ENCODE measurements around the gene GALNT17. TPM values are rescaled to one million over a fixed set of nuclear protein-coding genes. Genes with fewer than 3 reads are reported as not detected.

The GALNT17 gene
- total RNA-seq, 1 donor from 2014 or later, result not detected

GRCh38 chr7:71461572-71461971 lies 329.6 kb downstream of the GALNT17 start:
- DNase-seq, result no peak

GRCh38 chr7:71465741-71466189 lies 333.8 kb downstream of the GALNT17 start:
- DNase-seq, result no peak

GRCh38 chr7:71466448-71467145 lies 334.7 kb downstream of the GALNT17 start:
- no peak for DNase-seq

DNA sequence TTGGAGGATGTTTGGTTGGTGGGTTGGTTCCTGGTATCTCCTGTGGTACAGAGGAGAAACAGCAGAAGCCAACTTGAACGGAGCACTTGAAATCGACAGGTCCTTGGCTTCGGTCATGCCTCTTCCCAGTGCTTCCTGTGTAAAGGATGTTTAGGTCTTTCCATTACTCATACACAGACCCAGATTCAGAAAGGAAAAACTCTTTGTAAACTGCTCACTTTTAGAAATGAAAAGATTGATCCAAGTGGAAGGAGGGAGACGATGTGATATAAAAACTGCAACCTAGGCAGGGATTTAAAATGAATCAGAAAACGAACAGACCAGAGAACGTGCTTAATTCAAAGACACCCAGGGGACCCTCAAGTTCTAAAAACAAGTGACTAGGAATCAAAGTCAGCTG lies 338.4 kb downstream of the GALNT17 start:
- DNase-seq, result no peak

DNA sequence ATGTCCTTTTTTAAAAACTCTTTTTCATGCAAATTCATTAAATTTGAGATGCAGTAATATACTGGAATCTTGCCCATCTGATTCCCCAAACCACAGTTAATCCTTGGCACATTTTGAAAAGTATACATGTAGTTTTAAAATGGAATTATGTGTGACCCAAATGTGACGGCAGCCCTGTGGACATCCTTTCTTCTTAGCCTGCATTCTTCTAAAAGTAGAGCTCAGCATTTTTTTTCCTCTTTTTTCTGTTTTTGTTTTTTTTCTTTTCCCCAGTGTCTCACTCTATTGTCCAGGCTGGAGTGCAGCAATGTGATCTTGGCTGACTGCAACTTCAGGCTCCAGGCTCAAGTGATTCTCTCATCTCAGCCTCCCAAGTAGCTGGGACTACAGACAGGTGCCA lies 338.9 kb downstream of the GALNT17 start:
- DNase-seq, result no peak

DNA sequence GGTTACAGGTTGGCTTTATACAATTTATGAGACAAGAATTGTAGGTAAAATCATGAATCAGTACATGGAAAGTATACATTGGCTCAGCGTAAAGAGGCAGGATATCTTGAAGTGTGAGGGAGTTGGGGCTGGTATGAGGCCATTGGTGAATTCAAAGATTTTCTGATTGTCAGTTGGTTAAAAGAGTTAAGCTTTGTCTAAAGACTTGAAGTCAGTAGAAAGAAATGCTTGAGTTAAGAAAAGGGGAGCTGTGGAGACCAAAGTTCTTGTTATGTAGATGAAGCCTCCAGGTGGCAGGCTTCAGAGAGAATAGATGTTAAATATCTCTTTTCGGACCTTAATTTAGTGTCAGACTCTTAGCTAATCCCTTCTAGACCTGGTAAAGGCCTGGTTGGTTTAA lies 341.0 kb downstream of the GALNT17 start:
- DNase-seq, result no peak

DNA sequence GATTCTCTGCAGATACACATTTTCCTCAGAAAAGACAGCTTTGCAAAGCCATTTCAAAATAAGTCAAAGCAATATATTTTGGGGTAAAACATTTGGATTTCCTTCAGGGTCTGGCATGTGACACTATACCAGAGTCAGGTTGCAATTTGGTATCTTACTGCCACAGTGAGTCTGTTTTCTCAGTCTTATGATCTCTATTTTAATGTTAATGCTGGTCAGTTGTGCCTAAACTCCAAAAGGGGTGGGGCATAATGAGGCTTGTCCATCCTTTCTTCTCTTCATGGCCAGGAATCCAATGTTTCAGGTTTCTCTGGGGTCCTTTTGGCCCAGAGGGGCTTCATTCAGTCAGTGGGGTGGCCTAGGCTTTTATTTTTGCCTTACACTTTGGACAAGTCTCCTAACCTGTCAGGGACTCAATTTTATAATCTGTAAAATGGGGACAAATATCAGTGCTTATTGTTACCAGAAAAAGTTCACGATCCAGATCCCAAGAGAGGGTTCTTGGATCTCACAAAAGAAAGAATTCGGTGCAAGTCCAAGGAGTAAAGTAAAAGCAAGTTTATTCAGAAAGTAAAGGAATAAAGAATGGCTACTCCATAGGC lies 341.5 kb downstream of the GALNT17 start:
- no peak for DNase-seq

DNA sequence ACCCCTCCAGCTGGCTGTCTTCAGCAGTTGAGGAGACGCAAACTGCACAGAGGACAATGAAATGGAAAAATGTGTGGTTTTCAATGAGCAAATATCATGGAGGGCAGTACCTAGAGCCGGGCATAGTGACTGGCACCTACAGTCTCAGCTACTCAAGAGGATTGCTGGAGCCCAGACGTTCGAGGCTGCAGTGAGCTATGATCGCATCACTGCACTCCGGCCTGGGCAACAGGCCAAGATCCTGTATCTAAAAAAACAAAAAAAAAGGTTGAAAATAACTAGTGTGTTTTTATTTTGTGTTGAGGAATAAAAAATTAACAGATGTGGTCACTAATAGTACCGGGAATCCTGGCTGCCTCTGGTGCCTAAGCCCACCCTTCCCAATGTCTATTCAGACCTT lies 345.5 kb downstream of the GALNT17 start:
- no peak for DNase-seq

GRCh38 chr7:71479231-71479630 lies 347.3 kb downstream of the GALNT17 start:
- DNase-seq, result no peak

GRCh38 chr7:71480791-71481190 lies 348.8 kb downstream of the GALNT17 start:
- DNase-seq, result no peak

DNA sequence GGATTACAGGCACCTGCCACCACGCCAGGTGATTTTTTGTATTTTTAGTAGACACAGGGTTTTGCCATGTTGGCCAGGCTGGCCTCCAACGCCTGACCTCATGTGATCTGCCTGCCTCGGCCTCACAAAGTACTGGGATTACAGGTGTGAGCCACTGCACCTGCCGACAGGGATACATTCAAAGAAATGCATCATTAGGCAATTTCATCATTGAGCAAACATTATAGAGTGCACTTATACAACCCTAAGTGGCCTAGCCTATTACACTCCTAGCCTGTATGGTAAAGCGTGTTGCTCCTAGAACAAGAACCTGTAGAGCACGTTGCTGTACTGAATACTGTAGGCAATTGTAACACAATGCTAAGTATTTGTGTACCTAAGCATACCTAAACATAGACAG lies 350.3 kb downstream of the GALNT17 start:
- no peak for DNase-seq

DNA sequence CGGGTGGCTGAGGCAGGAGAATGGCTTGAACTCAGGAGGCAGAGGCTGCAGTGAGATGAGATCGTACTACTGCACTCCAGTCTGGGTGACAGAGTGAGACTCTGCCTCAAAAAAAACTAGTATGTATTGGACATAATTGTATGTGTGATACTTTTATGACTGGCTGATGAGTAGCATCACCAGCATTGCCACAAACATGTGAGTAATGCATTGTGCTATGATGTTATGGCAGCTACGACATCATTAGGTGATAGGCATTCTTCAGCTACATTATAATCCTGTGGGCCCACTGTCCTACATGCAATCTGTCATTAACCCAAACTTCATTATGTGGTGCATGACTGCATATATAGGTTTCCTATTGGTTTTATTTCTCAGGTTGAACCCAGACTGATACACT lies 352.4 kb downstream of the GALNT17 start:
- no peak for DNase-seq

GRCh38 chr7:71485586-71485985 lies 353.6 kb downstream of the GALNT17 start:
- no peak for DNase-seq

- no peak for DNase-seq
Measured at GRCh38 chr7:71486414-71486813, 354.5 kb downstream of the GALNT17 start.

- DNase-seq, result no peak
Measured at GRCh38 chr7:71486856-71487628, 355.1 kb downstream of the GALNT17 start.

GRCh38 chr7:71488308-71488707 lies 356.4 kb downstream of the GALNT17 start:
- DNase-seq, result no peak

DNA sequence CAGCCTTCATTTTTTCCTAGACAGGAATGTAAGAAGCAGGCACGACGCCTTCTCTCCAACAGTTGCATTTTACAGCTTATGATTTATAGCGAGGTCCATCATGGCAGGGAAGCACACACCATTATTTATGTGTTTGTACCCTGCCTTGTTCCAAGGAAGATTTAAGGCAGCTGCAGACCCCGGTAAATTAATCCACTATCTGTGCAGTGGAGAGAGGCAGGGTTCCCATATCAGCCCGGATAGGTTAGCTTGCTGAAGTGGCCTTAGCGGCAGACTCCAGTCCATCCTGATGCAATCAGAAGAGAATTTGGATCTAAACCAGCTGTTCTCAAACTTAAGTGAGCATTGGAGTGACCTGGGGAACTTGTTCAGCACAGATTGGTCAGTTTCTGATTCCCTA lies 359.4 kb downstream of the GALNT17 start:
- no peak for DNase-seq

DNA sequence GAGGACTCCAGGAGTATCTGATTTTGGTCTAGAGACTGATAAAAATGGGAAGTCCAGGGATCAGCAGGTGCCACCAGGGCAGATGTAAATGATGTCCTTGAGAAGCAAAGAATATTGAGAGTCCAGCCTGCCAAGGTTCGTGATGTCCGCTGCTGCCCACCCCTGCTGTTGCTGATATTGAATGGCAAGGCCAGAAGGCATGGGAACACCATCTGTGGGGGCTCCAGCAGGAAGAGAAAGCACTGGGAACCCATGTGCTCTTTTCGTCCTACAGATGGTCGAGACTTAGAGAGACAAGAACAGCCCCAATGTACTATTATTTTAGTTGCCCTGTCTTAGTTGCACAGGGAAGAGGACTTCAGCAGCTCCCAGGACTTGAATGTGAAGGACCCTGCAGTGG lies 363.9 kb downstream of the GALNT17 start:
- no peak for DNase-seq

DNA sequence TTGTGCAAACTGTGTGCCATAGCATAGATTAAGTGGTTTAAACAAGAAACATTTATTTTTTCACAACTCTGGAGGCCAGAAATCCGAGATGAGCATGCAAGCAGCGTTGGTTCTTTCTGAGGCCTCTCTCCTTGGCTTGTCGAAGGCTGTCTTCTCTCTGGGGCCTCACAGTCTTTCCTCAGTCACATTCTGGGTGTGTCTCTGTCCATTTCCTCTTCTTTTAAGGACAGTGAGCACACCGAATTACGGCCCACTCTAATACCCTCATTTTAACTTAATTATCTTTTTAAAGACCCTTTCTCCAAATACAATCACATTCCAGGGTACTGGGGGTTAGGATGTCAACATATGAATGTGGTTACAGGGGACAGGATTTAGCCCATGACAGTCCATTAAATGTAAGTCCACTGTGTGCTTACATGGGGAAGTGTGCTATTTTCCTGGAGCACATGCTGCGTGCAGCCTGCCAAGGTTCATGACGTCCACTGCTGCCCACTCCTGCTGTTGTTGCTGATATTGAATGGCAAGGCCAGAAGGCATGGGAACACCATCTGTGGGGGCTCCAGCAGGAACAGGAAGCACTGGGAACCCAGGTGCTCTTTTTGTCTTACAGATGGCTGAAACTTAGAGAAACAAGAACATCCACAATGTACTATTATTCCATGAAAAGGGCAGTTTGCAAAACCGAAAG lies 365.5 kb downstream of the GALNT17 start:
- no peak for DNase-seq

- no peak for DNase-seq
Measured at GRCh38 chr7:71498381-71498780, 366.4 kb downstream of the GALNT17 start.

- no peak for DNase-seq
Measured at GRCh38 chr7:71504697-71505441, 372.9 kb downstream of the GALNT17 start.

- no peak for DNase-seq
Measured at GRCh38 chr7:71506822-71507221, 374.9 kb downstream of the GALNT17 start.

Measured in dermis blood vessel endothelial cell (primary cell).